ENCODE measurements around the gene HDAC2.

GRCh38 chr6:113925378-113925777, 45.6 kb downstream of the HDAC2 start:
- TF ChIP-seq CTCF (IDR thresholded peaks at IDR 0.05; ENCODE audit: low read depth, low read length): no peak
- no peak for TF ChIP-seq EZH2phosphoT487 (IDR thresholded peaks at IDR 0.05; ENCODE audit: low read depth)

Data from OCI-LY3 (cell line).